Posterior vena cava (tissue), 2 donors: ENCODE measurements around the gene CPLX3. TPM values are rescaled to one million over a fixed set of nuclear protein-coding genes. Genes with fewer than 3 reads are reported as not detected.
"Not testable (repeated sequence)": the region's sequence is repeated elsewhere in the genome, so short reads cannot be mapped to it uniquely, and the experiment has no call there.

ENCODE experiments used
- DNase-seq: peaks from one replicate; pipeline ENCODE4 v3.0.0-alpha.2; 2020; ENCODE audit warnings: low spot score
- intact Hi-C, 2 donors: fragments of 100-400 bp; cut with DNase I; formaldehyde crosslinking; loops; one replicate each; pipeline versions ENCODE4 v1.14.1 to v1.14.2; 2022 to 2023
- long read RNA-seq, 2 donors: library from polyadenylated mRNA; unstranded; transcript quantifications; one replicate each; pipeline ENCODE4 v2.0.0, GENCODE V29; 2020 to 2021
- total RNA-seq, 2 donors: library from RNA; stranded (reverse); fragmentation: NEBNext Ultra II Directional; extraction: Animal tissue kit (Norgen Biotek cat#: 25700); gene quantifications; one replicate each; pipeline ENCODE4 v1.2.1, GENCODE V29; 2021
- donor health status: DM: yes; HTN: yes; CAD: no.
- donor health status: DM: yes; HTN: yes; CAD: no.

CPLX3 gene
- not detected for total RNA-seq
- long read RNA-seq, donor 1: 0 reads
- long read RNA-seq, donor 2: 0 reads

GRCh38 chr15:74826364-74826819, at the start of gene CPLX3:
TSS of gene CPLX3 (plus strand) at chr15:74826627. CDS start at chr15:74826704, 77 bp downstream.
- DNase-seq: no peak
- intact Hi-C loops: no loop called here

DNA sequence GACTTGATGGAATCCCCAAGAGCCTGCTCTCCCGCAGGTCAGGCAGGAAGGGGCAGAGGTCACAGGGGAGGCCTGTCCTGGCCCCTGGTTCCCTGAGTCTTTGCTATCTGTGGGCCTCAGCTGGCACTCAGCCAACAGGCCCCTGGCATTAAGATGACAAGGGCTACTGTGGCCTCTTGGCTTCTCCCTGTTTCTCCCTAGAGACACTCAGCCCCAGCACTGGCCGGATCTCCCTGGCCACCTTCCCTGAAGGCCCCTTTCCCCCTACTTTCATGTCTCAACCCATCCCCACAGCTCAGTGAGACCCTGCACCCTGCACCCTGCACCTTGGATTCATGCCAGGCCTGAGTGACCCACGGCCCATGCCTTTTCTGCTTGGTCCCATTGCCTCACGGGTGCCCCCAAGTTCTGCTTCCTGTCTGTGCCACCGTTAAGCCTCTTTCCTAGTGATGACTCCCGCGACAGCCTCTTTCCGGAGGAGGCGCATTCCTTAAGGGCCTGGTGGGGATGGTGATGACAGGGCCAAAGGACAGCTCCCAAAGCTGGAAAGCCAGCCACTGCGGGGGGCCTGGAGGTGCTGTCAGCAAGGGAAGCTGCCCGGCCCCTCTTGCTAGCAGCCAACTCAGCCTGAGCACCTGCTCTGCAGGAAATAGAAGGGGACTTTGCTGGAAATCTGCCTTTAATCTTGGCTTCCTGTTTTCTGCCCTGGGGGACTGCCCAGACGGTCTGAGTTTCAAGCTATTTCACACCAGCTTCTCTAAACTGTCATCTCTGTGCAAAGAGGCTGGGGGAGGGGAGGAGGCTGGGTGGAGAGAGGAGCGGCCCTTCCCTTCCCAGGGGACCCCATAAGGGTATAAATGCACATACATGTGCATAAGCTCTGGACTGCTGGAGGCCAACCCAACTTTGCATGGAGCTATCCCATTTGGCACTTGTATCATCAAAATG, 49.3 kb upstream of the CPLX3 start:
- intact Hi-C loops: loop anchor here in 1 of 2 donors (1.0 to 10.0 kb wide), 2 partner anchors 20 to 178 kb away; partner anchors contain the start of gene RPP25
- no peak for DNase-seq

GRCh38 chr15:74777769-74778598, 48.4 kb upstream of the CPLX3 start:
- intact Hi-C loops: loop anchor here in 1 of 2 donors (10.0 kb wide), 1 partner anchor 177 kb away; the partner anchor contains the start of gene RPP25

DNA sequence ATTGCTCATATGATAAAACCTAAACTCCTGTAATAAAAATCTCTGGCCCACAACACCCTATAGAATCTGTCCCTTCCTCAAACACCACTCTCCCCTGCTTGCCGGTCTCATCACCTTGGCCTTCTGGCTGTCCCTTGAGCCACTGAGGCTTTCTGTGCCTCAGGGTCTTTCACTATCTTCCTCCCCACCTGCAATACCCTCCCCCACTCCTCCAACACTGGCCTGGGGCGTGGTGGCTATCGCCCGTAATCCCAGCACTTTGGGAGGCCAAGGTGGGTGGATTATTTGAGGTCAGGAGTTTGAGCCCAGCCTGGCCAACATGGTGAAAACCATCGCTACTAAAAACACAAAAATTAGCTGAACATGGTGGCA, 47.8 kb upstream of the CPLX3 start:
- intact Hi-C loops: loop anchor here in 1 of 2 donors (10.0 kb wide), 1 partner anchor 176 kb away; the partner anchor contains the start of gene RPP25
- no peak for DNase-seq

More at GRCh38 chr15:74777769-74778598, 48.4 kb upstream of the CPLX3 start:
- DNase-seq: no peak

GRCh38 chr15:74779162-74779648, 47.2 kb upstream of the CPLX3 start:
- intact Hi-C loops: loop anchor here in 1 of 2 donors (10.0 kb wide), 1 partner anchor 176 kb away; the partner anchor contains the start of gene RPP25
- no peak for DNase-seq

- DNase-seq: no peak
- intact Hi-C loops: loop anchor here in 1 of 2 donors (5.0 kb wide), 1 partner anchor 62 kb away; the partner anchor contains the start of gene ULK3
These were observed 45.6 kb upstream of the CPLX3 start for GRCh38 chr15:74780523-74781430.

DNA sequence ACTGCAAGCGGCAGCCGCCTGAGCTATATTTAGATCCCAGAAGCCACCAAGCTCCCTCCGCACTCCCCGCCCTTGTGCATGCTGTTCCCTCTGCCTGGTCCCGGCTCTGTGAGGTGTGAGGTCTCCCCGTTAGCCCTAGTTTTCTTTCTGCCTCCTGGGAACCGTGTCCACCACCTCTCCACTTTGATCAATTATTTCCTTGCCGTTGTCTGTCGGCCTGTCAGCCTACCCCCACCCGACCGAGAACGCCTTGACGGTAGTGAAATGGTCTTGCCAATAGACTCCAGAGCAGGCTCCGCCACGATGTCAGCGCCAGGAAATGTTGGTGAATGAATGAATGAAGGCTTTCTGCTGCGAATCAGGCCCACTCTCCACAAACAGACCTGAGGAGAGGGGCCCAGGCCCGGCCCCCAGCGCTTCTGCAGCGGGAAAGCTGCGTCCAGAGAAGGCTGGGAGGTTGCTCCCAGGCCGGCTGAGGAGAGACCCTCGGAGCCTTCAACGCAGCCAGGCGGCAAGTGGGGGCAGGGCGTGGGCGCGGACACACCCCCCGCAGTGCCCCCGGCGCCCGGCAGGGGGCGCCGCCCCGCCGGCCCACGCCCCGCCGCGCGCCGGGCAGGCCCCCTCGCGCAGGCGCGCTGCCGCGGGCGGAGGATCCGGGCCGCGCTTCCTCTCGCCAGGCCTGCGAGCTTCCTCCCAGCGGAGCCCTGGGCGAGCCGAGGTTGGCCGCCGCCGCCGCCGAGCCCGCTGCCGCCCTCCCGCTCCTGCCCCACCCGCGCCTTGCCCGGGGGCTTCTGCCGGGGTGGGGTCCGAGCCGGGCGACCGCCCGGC, 44.8 kb upstream of the CPLX3 start, which contains the start of gene CSK:
Gene CSK (plus strand): TSS at position 650 of the 828 bp plus-strand sequence. CDS start 16,218 bp downstream, outside the sequence.
- intact Hi-C loops: loop anchor here in 1 of 2 donors (5.0 kb wide), 1 partner anchor 61 kb away; the partner anchor contains the start of gene ULK3
- DNase-seq: peak; percentile 93

GRCh38 chr15:74782259-74783071, 44.0 kb upstream of the CPLX3 start:
- DNase-seq: peak; percentile 89
- intact Hi-C loops: loop anchor here in 1 of 2 donors (5.0 kb wide), 1 partner anchor 60 kb away; the partner anchor contains the start of gene ULK3

DNA sequence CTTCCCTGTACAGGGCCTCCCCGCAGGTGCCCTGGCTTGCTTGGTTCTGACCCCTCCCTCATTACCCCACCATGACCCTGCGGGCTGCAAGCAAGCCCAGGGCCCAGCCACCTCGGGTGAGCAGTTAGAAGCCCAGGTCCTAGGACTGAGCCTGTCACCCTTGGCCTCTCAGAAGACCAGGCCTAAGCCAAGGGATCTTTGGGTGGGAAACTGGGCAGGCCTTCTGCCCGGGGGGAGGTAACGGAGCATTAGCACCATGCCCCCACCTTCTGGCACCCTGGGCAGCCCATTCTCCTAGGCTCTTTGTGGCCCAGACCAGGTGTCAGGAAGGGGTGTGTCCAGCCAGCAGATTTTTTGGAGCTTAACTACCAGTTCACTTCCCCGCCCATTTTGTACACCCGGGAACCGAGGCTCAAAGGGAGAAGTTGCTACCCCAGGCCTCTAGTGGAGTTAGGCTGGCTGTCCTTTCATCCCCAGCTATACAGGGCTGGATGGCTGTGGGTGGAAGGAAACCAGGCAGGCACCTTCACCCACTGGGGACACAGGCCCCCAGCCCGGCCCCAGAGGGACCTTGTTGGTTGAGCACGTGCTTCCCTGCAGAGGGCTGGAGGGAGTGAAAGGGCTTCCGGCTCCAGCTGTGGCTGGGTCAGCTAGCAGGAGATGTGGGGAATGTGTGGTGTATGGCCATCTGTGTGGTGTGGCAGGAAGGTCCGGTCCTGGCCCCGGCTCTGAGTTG, 43.2 kb upstream of the CPLX3 start:
- intact Hi-C loops: loop anchor here in 1 of 2 donors (5.0 kb wide), 1 partner anchor 59 kb away; the partner anchor contains the start of gene ULK3
- peak; percentile 80 for DNase-seq

GRCh38 chr15:74783808-74784175, 42.6 kb upstream of the CPLX3 start:
- no peak for DNase-seq
- intact Hi-C loops: loop anchor here in 1 of 2 donors (5.0 kb wide), 1 partner anchor 59 kb away; the partner anchor contains the start of gene ULK3

DNA sequence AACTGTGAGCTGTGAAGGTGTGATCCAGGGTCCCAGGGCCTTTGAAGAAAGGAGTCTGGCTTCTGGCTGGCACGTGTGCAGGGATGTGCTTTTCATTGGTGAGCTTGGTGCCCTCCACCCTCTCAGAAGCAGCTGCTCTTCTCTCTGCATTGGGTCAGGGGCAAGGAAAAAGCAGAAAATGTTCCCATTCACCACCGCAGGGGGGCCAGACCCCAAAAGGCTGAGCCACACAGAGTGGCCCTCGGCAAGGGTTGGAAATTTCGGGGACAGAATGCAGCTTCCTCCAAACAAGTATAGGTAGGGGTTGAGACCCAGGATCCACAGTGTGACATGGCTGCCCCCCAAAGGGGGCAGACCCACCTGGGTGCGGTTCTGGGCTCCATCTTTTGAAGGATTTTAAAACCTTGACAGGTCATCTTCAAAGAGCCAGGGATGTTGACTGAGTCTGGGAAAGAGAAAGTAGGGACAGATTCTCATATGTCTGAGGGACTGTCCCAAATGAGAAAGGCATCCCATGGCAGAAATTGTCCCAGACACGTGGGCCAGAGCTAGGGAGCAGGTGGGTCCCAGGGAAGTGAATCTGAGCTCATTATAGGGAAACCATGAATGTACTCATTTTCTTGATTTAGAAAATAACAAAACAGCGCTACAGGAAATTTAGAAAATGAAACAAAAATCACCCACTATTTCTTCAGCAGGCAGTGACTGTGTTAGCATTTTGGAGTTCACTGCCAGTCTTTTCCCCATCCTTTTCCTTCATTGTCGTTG, 41.8 kb upstream of the CPLX3 start:
- intact Hi-C loops: loop anchor here in 1 of 2 donors (5.0 kb wide), 1 partner anchor 58 kb away; the partner anchor contains the start of gene ULK3

GRCh38 chr15:74785194-74786032, 41.0 kb upstream of the CPLX3 start:
- intact Hi-C loops: no loop called here
- DNase-seq: no peak

More for the DNA sequence above, 41.8 kb upstream of the CPLX3 start:
- DNase-seq: no peak

GRCh38 chr15:74786081-74786480, 40.3 kb upstream of the CPLX3 start:
- intact Hi-C loops, DNase-seq: not testable (repeated sequence)
